Cortex of kidney (tissue), 1 donor: Measurements from ENCODE around the gene HCN4.
"Not testable (repeated sequence)": the region's sequence is repeated elsewhere in the genome, so short reads cannot be mapped to it uniquely, and the experiment has no call there.

Experiments
- DNase-seq: peaks from one replicate; lab custom pipeline; 2025; lab: John Stamatoyannopoulos, UW

HCN4 gene

DNA sequence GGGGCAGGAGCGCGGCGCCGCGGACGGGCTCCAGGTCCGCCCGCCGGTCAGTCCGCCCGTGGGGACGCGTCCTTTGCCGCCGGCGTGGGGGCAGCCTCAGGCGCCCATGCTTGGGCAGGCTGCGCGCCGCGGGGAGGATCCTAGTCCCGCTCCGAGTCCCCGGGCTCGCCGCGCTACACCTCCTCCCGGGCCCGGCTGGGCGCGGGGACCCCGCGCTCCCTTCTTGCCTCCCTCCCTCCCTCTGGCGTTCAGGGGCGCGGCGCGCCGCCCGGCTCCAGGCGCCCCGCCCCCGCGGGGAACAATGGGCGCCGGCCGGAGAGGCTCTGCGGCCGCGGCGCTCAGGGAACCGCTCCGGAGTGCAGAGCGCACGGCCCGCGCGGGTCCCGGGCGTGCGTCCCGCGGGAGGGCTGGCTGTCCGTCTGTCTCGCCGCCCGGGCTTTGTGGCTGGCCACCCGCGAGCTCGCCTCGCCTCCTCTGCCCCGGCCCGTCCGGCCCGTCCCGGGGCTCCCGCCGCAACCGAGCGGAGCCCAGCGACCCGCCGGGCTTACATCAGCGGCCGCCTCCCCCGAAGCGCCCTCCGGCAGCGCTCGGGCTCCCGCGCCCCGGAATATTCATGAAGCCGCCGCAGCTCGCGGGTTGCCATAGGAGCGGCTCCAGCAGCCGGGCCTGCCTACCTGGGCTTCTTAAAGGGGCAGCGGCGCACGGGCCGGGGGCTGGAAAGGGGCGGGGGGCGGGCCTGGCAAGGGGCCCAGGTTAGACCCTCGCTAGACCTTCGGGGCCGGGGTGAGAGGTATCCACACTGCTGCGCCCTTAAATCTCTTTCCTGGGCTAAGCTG, at the start of gene HCN4:
HCN4 (minus strand) TSS at position 658 of the 836 bp plus-strand sequence. CDS start 688 bp downstream, outside the sequence.
- DNase-seq = no peak

DNA sequence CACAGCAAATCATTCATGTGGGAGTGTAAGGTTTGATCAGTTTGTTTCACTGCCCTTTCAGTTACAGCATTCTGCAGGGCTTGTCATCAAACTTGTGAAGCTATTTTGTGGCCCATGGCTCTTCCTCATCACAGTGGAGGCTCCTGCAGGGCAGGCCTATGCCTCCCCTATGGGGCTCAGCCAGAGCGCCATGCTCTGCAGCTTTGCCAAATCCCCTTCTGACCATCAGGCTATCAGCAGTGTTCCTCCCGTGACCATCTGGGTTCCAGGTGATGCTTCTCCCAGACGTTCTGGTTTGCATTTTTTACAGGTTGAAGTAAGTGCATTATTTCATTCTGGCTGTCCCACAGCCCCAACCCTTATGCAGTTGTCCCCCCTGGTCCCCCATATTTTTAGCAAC, 46.1 kb upstream of the HCN4 start:
- no peak for DNase-seq

DNA sequence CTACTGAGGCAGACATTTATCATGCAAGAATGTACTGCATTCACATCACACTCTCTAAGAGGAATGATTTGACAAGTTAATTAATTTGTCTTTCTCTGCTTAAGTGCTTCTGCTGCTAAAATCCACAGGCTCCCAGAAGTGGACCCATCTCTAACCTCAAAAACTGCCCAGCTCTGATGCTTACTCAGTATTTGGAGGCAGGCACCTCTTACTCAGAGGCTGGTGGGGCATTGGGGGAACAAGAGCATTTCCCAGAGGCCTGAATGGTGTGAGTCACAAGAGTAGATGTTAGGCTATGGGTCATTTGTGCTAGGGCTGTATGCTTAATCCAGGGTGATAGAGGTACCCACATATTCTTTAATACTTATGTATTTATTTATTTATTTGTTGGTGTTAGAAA, 34.4 kb upstream of the HCN4 start:
- DNase-seq = no peak

GRCh38 chr15:73400222-73400621, 31.5 kb upstream of the HCN4 start:
- not testable (repeated sequence) for DNase-seq

- DNase-seq = no peak
Measured at GRCh38 chr15:73398861-73399260, 30.1 kb upstream of the HCN4 start.

GRCh38 chr15:73397461-73397860, 28.7 kb upstream of the HCN4 start:
- no peak for DNase-seq

GRCh38 chr15:73395671-73396070, 26.9 kb upstream of the HCN4 start:
- DNase-seq = no peak

DNA sequence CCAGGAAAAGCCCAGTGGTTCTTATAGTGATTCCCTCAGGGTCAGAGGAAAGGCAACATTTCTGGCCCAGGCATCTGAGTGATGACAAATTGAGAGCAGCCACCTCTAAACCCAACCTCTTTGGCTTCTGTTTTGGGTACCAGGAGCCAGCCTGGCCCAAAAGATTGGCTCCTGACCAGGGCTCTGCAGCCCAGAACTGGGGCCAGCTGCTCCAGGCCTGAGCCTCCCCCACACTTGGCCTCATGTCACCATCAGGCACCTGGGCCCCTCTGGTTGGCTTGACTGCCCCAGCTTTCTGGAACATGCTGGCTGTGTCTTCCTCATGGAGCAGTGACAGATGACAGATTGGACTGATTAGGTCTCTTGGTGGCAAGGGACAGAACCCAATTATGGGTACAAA, 26.0 kb upstream of the HCN4 start:
- DNase-seq = no peak

DNA sequence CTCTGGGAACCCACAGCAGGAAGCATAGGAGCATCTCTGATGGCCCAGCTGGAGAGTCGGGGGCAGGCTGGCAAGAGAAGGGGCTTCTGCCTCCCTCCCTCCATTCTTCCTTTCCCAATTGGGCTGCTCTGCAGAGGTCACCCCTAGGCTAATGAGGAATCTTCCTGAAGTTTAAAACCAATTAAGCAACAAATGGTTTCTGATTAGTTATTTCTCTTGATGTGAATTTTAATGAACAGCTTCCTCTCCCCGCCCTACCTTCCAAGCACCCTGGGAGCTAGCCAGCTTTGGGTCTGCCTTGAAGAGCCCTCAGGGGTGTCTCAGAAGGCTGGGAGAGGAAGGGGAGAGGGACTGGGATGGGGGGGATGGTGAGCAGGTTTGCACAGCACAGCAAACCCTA, 24.6 kb upstream of the HCN4 start:
- no peak for DNase-seq

- no peak for DNase-seq
Measured at GRCh38 chr15:73392025-73392424, 23.3 kb upstream of the HCN4 start.

GRCh38 chr15:73391128-73391872, 22.5 kb upstream of the HCN4 start:
- no peak for DNase-seq

GRCh38 chr15:73389971-73390544, 21.3 kb upstream of the HCN4 start:
- no peak for DNase-seq

DNA sequence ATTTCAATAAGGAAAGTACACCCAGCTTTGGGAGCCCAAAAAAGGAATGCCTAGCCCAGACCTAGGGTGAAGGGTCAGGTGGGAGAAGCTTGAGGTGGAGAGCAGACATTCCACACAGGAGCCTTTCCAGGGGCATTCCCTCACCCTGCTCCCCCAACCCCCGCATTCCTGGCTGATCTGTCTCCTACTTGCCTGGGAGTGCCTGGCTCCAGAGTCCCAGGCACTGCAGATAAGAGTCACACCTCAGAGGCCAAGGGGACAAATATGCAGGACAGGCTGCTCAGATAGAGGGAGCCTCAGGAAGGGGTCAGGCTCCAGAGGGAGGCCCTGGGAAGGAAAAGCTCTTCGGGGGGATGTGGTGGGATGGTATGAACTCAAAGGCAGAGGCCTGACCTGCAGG, 20.8 kb upstream of the HCN4 start:
- DNase-seq = no peak

GRCh38 chr15:73388256-73388781, 19.6 kb upstream of the HCN4 start:
- DNase-seq = no peak

- no peak for DNase-seq
Measured at GRCh38 chr15:73387507-73388255, 18.9 kb upstream of the HCN4 start.

- DNase-seq = no peak
Measured at GRCh38 chr15:73386886-73387506, 18.2 kb upstream of the HCN4 start.

GRCh38 chr15:73386238-73386637, 17.5 kb upstream of the HCN4 start:
- no peak for DNase-seq

GRCh38 chr15:73385205-73385604, 16.4 kb upstream of the HCN4 start:
- DNase-seq = no peak

- no peak for DNase-seq
Measured at GRCh38 chr15:73383310-73384189, 14.8 kb upstream of the HCN4 start.

DNA sequence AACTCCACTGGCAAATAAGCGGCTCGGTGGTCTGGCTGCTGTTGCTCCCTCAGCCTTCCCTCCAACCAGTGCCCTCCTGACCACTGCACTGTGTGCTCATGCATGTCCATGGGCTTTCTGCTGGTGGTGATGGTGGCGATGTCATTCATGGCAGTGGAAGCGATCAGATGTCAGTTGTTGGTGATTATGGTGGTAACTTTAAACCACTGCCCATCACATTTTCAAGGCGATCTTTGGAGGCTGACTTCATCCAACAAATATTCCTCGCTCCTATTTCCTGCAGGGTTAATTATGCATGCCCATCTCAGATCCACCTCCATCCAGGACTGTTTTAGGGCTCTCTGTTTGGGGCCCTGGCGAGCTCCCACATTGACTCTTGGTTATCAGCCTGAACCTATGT, 13.4 kb upstream of the HCN4 start:
- DNase-seq = no peak

- DNase-seq = no peak
Measured at GRCh38 chr15:73380661-73381060, 11.9 kb upstream of the HCN4 start.
